HPDE6-E6E7 (cell line): ENCODE data around the gene KRTAP16-1.

Experiments
- DNase-seq: peaks from one replicate; pipeline ENCODE4 v3.0.0; 2011; ENCODE audit warnings: missing footprints; ENCODE audit errors: extremely low spot score

Gene KRTAP16-1

DNA sequence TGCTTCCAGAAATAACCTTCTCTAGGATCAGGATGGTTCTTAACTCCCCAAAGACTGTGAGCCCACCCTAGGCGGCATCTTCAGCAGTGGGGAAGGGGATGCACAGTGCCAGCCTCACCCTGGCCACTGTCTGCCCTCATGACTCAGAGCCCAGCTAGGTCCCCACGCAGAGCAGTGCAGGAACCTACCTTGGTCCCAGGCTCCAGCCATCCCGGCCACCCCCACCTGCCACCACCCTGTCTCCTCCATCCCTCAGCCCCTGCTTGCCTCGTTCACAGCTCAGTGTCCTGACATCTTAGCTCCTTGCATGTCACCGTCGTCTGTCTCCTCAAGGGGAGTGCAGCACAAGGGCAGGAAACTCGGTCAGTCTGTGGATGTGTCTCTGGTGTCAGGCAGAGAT lies 22.5 kb upstream of the KRTAP16-1 start:
- DNase-seq = no peak

DNA sequence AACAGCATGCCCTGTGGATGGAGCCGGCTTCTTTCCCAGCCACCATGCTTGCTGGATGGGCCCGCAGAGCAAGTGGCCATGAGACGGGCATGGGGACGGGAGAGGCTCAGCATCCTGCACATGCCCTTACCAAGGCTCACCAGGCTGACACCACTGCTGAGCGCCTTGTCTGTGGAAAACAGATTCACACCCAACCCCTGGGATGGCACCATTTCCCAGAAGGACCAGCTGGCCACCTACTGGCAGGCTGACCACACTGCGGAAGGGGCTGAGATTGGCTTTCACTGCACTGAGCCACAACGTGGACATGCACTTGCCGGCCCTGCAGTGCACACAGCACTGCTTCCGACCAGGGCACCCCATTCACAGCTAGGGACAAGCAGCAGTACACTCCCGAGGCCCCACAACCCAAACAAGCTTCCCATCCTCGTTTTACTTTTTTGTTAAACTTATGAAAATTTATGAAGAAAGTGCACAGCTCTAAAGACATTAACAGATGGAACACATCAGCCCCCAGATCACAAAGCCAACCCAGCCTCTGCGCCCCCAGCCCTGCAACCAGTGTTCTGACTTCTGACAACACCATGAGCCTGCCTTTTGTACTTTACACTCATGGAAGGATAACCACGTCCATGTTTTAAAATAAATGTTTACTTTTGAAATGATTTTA lies 20.3 kb upstream of the KRTAP16-1 start:
- DNase-seq = peak; percentile 57

DNA sequence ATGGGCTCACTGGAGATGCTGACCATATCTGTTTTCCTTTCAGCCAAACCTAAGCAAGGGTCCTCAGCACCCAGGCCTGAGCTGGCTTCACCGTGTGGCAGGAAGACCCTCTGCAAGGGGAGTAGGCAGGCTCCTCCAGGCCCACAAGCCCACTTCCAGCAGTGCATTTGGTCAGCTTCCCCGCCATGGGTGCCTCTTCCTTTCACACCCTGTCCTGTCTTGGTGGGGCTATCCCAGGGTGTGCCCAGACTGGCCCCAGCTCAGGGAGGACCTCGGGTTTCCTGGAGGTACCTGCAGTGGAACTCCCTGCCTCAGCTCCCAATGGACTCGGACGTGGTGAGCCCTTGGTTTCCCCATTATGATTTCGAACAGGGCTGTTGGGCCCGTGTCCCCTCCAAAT lies 19.1 kb upstream of the KRTAP16-1 start:
- DNase-seq = no peak

- no peak for DNase-seq
Measured at GRCh38 chr17:41327411-41328120, 18.5 kb upstream of the KRTAP16-1 start.

DNA sequence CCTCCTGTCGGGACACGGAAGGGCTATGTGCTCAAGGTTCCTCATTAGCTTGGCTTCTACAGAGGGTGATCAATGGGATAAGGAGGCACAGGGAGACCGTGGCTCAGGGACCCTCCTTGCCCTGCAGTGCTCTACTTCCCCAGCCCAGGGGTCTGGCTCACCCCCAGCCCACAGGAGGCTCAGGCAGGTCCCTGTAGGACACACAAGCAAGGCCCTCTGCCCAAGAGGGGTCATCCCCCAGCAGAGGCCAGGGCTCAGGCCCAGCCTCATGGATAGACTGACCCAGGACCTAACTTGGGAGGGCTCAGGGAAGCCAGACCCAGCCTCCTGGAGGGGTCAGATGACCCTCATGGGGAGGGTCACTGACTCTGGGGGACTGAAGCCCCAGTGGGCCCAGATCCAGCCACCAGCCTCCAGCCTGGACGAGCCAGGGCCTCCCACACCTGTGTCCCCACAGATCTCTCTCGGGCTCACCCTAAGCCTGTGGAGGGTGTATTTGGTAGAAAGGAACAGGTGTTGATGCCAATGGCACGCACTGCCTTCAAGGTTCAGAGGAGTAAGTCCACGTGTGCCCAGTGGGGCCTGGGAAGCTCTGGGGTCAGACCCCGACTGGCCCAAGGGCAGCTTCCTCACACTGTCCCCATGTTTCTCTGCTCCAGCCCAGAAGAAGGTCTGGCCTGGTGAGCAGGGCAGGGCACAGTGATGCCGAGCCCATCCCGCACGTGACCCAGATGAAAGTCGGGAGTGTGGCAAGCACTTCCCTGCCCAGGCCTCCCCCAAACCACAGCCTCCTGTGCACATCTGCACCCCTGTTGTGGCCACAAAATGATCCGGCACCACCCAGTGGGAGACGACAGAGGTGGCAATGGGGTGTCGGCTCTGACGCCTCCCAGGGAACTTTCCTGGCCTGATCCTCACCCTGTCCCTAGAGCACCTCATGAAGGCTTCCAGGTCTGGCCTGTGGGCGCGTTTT lies 17.4 kb upstream of the KRTAP16-1 start:
- no peak for DNase-seq

DNA sequence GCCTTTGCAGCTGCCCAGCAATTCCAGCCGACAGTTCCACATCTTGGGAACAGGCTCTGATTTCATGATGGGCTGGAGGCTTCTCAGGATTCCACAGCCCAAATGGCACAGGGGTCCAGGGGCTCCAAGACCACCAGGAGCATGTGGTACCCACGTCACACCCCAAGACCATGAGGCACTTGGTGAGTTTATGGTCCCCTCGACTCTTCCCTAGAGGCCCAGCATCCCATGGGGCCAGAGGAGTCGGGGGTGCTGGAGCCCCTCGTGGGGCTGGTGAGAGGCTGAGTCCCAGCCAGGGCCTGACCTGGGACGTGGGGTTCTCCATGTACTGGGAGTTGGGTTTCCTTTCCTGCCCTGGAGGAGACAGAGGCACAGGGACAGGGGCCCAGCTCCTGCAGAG lies 16.5 kb upstream of the KRTAP16-1 start:
- DNase-seq = no peak

GRCh38 chr17:41325126-41325525 lies 16.0 kb upstream of the KRTAP16-1 start:
- no peak for DNase-seq

GRCh38 chr17:41324180-41325075 lies 15.3 kb upstream of the KRTAP16-1 start:
- DNase-seq = peak; percentile 61

GRCh38 chr17:41322903-41323895 lies 14.1 kb upstream of the KRTAP16-1 start:
- no peak for DNase-seq

DNA sequence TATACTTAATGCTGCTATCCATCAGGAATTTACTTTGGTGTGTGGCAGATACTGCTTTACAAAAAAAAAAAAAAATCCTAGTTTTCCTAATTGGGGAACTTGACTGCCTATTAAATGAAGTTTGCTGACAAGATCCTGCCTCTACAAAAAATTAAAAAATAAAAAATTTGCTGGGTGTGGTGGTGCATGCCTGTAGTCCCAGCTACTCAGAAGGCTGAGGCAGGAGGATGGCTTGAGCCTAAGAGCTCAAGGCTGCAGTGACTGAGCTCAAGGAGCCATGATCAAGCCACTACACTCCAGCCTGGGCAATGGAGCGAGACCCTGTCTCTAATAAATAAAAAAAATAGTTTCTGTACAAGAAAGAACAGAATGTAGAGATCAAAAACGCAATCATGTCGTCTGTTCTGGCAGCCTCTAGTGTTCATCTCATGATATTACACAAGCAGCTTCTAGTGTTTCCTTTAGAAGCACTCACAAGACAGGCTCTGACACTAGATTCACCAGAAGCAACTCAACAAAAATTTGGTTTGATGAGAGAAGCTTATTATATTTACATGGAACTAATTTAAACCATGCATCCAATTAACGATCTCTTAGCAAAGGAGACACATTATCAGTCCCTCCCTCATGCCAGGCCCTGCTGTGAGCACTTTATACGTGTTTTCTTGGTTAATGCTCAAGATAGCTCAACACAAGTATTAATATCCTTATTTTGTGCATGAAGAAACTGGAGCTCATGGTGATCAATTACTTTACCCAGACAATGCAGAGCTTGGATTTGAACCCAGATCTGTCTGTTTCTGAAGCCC lies 13.2 kb upstream of the KRTAP16-1 start:
- peak; percentile 45 for DNase-seq

DNA sequence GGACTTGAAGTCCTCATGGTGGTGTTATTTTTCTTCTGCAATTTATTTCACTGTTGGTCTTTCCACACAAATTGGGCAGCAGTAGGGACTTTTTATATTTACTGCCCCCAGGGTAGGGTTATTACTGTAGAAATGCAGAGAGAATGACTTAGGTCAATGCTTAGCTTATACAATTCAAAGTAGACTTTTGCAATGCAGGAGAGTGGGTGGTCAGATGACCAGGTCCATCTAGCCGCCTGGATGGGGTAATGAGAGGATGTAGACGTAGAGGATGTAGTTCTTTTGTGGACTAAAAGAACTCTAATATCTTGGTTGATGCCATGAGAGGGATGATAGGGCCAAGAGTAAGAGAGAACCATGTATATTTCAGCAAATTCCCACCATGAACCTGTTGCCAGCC lies 9.1 kb upstream of the KRTAP16-1 start:
- no peak for DNase-seq

GRCh38 chr17:41315814-41316445 lies 6.8 kb upstream of the KRTAP16-1 start:
- peak; percentile 46 for DNase-seq

DNA sequence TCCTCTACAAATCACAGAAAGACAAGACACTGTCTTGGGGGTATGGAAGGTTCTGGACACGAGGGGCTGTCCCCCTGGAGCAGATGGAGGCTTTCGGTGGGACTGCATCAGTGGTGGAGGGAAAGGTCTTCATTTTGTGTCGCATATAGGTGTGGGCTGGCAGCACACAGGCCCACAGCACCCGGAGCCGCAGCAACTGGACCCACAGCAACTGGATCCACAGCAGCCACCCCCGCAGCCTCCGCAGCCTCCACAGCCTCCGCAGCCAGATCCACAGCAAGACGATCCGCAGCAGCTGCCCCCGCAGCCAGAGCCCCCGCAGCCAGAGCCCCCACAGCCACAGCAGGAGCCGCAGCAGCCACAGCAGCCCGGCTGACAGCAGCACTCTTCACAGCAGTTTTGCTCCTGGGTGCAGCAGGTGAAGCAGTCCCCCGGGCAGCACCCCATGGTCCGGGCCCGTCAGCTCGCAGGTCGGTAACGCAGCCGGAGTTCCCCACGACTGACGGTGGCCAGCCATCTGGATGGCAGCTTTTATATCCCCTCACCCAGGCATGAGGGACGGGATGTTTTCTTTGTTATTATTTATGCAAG lies 6.2 kb upstream of the KRTAP16-1 start, which contains the start of gene KRTAP17-1:
Gene KRTAP17-1 (minus strand): TSS at position 507 of the 591 bp plus-strand sequence. CDS start 60 bp downstream, at position 447.
- no peak for DNase-seq

DNA sequence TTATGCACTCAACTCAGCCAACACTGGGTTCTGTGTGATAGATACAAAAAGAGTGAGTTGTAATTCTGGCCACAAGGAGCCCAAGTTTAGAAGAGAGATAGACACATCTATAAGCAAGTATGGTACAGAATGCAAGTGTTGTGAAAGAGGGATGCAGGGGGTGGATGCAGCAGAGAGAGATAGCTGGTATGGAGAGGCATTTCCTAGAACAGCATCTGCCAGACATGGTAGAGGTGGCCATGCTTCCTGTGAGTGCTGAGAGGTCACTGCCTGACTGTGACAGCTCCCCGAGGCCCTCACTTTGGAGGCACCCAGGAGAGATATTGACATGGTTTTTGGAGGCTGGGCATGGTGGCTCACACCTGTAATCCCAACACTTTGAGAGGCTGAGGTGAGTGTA lies 2.0 kb upstream of the KRTAP16-1 start:
- DNase-seq = no peak

GRCh38 chr17:41308251-41308917 lies 725 bp downstream of the KRTAP16-1 start:
- no peak for DNase-seq

DNA sequence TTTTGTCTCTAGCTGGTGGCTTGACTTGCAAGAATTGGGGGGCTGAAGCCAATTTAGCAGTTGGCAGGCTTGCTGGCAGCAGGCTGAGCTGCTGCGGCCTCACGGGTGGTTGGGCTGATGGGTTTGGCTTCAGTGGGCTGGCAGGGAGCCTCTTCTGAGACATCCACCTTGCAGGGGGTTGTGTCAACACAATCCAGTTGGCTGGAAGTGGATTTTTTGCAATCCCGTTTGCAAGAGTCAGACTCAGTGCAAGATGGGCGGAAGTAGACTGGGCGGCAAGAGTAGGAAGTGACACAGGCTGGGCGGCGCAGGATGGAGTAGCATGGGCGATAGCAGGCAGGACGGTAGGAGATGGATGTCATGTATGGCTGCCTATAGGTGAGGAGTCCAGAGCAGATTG lies 1.5 kb downstream of the KRTAP16-1 start:
- no peak for DNase-seq

DNA sequence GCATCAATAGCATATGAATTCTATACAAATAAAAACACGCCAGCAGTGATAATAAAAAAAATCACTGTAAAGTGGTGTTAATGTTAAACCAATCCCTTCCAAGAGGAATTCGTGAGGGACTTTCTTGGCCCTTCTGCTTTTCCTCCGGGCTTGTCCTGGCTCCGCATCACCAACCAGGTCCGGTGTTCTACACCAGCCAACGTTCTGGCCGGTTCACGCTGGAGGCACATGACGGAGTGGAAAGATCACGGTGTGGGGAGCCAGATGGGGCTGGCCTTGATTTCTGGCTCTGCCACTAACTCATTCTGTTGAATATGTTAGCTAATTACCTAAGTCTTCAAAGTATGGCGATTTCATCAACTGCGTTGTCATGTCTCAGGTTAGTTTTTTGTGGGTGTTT lies 5.0 kb downstream of the KRTAP16-1 start:
- DNase-seq = no peak

DNA sequence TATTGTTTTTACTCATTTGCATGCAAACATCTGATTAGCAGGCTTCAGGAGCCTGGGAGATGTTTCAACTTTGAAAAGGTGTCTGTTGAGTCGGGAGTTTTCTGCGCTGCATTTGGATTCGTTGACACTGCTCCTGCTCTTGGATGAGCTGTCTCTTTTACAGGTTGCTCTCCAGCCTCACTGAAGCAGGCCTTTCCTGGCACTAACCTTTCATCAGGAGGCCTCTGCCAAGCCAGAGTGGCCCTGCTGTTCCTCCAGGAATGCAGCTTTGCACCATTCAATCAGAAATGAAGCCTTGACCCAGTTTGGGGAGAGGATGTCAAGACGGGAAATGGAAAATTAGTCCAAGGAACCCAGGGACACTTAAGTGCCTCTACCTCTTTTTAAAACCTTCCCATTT lies 6.1 kb downstream of the KRTAP16-1 start:
- DNase-seq = no peak
